Ascending aorta (tissue), 2 donors: ENCODE measurements around the gene LARP4B. TPM values are rescaled to one million over a fixed set of nuclear protein-coding genes. Genes with fewer than 3 reads are reported as not detected.

Source experiments
- DNase-seq, 2 donors: peaks; one replicate each; pipeline ENCODE4 v3.0.0-alpha.2; 2019; ENCODE audit warnings: low spot score in 2 of 2
- H3K27ac ChIP-seq, 2 donors: fragments of 200-600 bp; sonication (generic); one replicate each; pipeline ENCODE4 v1.5.1; 2016 to 2017; ENCODE audit warnings: mild to moderate bottlenecking in 1 of 2
- H3K27me3 ChIP-seq: fragments of 200-600 bp; sonication (generic); one replicate; pipeline ENCODE4 v1.5.1; 2017
- H3K36me3 ChIP-seq, 2 donors: fragments of 200-600 bp; sonication (generic); one replicate each; pipeline ENCODE4 v1.5.1; 2016
- H3K4me1 ChIP-seq, 2 donors: fragments of 200-600 bp; sonication (generic); one replicate each; pipeline ENCODE4 v1.5.1; 2016 to 2017; ENCODE audit warnings: mild to moderate bottlenecking in 1 of 2
- H3K4me3 ChIP-seq, 2 donors: fragments of 200-600 bp; sonication (generic); one replicate each; pipeline ENCODE4 v1.5.1; 2016 to 2017; ENCODE audit warnings: mild to moderate bottlenecking in 1 of 2
- H3K9me3 ChIP-seq, 2 donors: fragments of 200-600 bp; sonication (generic); one replicate each; pipeline ENCODE4 v1.5.1; 2016
- CTCF ChIP-seq, 3 experiments: fragments of 200-600 bp in 2 of 3; fragments of 450-650 bp in 1 of 3; sonication (generic) in 2 of 3; IDR thresholded peaks; one replicate each; pipeline ENCODE4 v1.5.1; 2016 to 2019; ENCODE audit warnings: antibody characterized with exemption in 3 of 3, mild to moderate bottlenecking in 1 of 3, moderate library complexity in 1 of 3
- intact Hi-C: fragments of 100-400 bp; cut with DNase I; formaldehyde crosslinking; loops from one replicate; pipeline ENCODE4 v1.15.1; 2023
- total RNA-seq: library from RNA; depleted of rRNA; stranded (reverse); fragments of >200 nt; gene quantifications from one replicate; pipeline ENCODE4 v1.1.0, GENCODE V29; 2016

Gene LARP4B
- total RNA-seq, 1 donor from 2014 or later = 31.6 TPM

DNA sequence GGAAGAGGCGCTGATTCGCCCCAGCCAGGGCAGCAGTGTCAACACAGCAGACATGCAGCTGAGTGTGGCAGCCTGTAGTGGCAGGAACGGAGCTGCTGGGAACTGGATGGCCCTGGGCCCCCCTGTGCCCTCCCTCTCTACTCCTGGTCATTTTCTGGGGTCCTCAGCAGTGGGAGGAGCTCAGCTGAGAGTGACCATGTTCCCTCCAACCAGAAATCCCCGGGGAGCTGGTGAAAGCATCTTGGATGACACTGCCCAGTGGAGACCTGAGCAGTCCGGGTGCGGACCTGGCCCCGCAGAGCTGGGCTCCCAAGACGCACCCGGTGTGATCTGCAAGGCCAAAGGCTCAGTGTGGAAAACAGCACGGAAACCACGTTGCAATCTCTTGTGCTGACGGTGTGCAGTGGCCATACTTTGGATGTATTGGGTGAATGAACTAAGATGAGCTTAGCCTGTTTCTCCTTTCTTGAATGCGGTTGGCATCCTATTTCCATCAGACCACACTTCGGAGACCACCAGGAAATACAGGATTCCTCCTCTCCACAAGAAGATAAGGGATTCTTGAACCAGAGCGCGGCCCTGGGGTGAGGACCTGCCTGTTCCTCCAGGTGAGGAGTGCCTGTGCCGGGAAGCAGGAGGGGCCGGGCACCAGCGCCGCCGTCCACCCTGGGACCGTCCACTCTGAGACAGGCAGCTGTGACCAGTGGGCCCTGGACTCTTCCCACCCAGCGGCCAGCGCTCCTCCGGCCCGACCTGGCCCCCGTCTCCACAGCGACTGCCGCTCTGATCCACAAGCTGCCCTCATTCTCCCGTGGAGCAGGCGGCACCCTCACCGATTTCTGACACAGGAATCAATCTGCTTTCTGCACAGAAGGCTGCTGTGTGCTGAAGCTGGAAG is 148.5 kb downstream of the LARP4B start:
- no peak overlapping the region for H3K27ac ChIP-seq
- no peak for TF ChIP-seq CTCF (IDR thresholded peaks at IDR 0.05)
- no peak for DNase-seq
- intact Hi-C loops = no loop called here
- H3K9me3 ChIP-seq = no peaks in the 10 kb centered on the region
- H3K4me3 ChIP-seq = no peak overlapping the region
- H3K27me3 ChIP-seq = no peaks in the 10 kb centered on the region
- H3K4me1 ChIP-seq = peaks cover 0 to 3% of the 10 kb centered on the region in 2 donors
- no peaks in the 10 kb centered on the region for H3K36me3 ChIP-seq

GRCh38 chr10:780536-781524 is 150.7 kb downstream of the LARP4B start:
- no peaks in the 10 kb centered on the region for H3K36me3 ChIP-seq
- H3K4me1 ChIP-seq = peaks cover under 1 to 3% of the 10 kb centered on the region in 2 donors
- no peak overlapping the region for H3K4me3 ChIP-seq
- H3K27me3 ChIP-seq = no peaks in the 10 kb centered on the region
- no peak for TF ChIP-seq CTCF (IDR thresholded peaks at IDR 0.05)
- no peak overlapping the region for H3K27ac ChIP-seq
- intact Hi-C loops = no loop called here
- H3K9me3 ChIP-seq = no peaks in the 10 kb centered on the region
- no peak for DNase-seq

DNA sequence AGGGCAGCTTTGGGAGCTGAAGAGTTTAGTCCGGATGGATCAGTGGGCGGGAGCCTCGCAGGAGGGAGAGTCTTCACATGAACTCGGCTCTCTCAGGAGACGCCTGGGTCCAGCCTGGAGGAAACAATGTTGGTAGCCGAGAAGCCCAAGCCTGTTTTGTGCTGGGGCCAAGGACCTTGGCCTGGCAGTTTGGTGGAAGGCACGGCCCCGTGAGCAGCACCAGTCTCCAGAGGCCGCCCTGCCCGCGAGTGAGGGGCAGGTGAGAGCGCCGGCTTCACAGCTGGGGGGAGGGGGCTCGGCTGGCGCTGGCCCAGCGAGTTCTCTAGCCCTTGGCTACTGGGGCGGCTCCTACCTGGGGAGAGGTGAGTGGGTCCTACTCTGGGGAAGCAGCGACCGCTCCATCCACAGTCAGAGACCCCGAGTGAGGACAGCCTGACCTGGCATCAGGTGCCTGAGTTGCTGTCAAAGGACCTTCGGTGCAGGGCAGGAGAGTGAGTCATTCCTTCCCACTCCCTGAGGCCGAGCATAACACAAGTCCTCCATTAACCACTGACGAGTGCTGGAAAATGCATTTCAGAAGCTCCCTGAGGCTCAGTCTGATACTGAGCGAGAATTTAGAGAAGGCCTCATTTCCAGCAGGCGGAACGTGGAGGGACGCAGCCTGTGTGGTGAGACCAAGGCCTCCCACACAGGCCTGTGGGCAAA is 152.7 kb downstream of the LARP4B start:
- Histone ChIP-seq H3K4me1 (peaks cover 0 to 8% of the 10 kb centered on the region in 2 donors), H3K9me3 (no peaks in the 10 kb centered on the region), H3K36me3 (no peaks in the 10 kb centered on the region), H3K27ac (no peak overlapping the region), H3K4me3 (no peak overlapping the region), H3K27me3 (no peaks in the 10 kb centered on the region)
- TF ChIP-seq CTCF (IDR thresholded peaks at IDR 0.05) = no peak
- DNase-seq = no peak
- intact Hi-C loops = no loop called here

- Histone ChIP-seq H3K4me3 (no peak overlapping the region), H3K4me1 (peaks cover 0 to 8% of the 10 kb centered on the region in 2 donors), H3K27me3 (no peaks in the 10 kb centered on the region), H3K27ac (no peak overlapping the region), H3K9me3 (no peaks in the 10 kb centered on the region), H3K36me3 (no peaks in the 10 kb centered on the region)
- DNase-seq = no peak
- TF ChIP-seq CTCF (IDR thresholded peaks at IDR 0.05) = no peak
- intact Hi-C loops = no loop called here
Observed at GRCh38 chr10:777913-778479, 153.5 kb downstream of the LARP4B start.

DNA sequence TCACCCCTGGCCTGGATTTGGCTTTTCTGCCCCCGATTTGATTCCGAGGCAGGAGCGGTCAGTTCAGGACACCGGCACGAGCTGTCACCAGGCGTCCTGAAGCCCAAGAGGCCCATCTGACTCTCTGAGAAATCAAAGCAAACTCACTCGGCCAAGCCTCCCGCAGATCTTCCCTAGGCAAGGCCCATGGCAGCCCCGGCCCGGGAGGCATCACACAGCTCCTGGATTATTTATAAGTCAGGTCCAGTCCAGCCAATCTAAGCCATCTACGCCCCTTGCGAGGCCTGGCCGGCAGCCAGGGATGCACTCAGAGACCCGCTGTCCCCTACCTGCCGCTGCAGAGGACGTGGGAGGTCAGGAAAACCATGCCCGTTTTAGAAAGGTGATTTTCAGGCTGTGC is 154.7 kb downstream of the LARP4B start:
- intact Hi-C loops = no loop called here
- Histone ChIP-seq H3K36me3 (no peaks in the 10 kb centered on the region), H3K27me3 (no peaks in the 10 kb centered on the region), H3K4me3 (no peak overlapping the region), H3K27ac (no peak overlapping the region), H3K9me3 (no peaks in the 10 kb centered on the region), H3K4me1 (peaks cover 0 to 8% of the 10 kb centered on the region in 2 donors)
- no peak for TF ChIP-seq CTCF (IDR thresholded peaks at IDR 0.05)
- DNase-seq = no peak
